Endothelial cell of umbilical vein (primary cell): ENCODE data around the gene ATP5MK. TPM values are rescaled to one million over a fixed set of nuclear protein-coding genes. Genes with fewer than 3 reads are reported as not detected.

Source experiments
- Bru-seq: library from RNA; stranded (reverse); fragments of 400-500 nt; gene quantifications from one replicate; lab custom pipeline; 2021; lab: Mats Ljungman, UMichigan
- BruChase-seq, 2 experiments: library from RNA; stranded (reverse); fragments of 400-500 nt; gene quantifications; one replicate each; lab custom pipeline; 2021; lab: Mats Ljungman, UMichigan
- BruUV-seq: library from RNA; stranded (reverse); fragments of 400-500 nt; replicated peaks from 2 replicates; lab custom pipeline; 2021; lab: Mats Ljungman, UMichigan
- CTCF ChIA-PET: fragments of 300-600, 350-600 bp; sonication (Branson Sonifier 250); formaldehyde crosslinking; loops from one replicate; lab custom pipeline; 2021; ENCODE audit warnings: antibody characterized with exemption, inconsistent platforms; lab: Charles Lee
- POLR2A ChIA-PET: fragments of 300-600, 350-600 bp; sonication (Branson Sonifier 250); formaldehyde crosslinking; loops from one replicate; lab custom pipeline; 2021; ENCODE audit warnings: antibody characterized with exemption, inconsistent platforms; lab: Charles Lee
- DNase-seq: peaks from one replicate; pipeline ENCODE4 v3.0.0-alpha.2; 2011; ENCODE audit warnings: low read depth, low spot score
- FAIRE-seq: peaks from 2 replicates; lab custom pipeline; 2011; peaks lifted over from hg19 to GRCh38; lab: Jason Lieb, UNC
- H2AFZ ChIP-seq: 2 replicates; pipeline ENCODE4 v1.6.0; 2012; ENCODE audit warnings: low read depth, low read length, control low read depth, inconsistent platforms
- H3K27ac ChIP-seq: 2 replicates; pipeline ENCODE4 v1.5.1; 2011; ENCODE audit warnings: low read depth, mild to moderate bottlenecking, control low read depth, low read length, moderate library complexity; ENCODE audit not compliant: insufficient read depth
- H3K27me3 ChIP-seq, 2 experiments: 2 replicates each; pipeline versions ENCODE4 v1.6.0 to v1.6.1; 2011; ENCODE audit warnings: low read length in 2 of 2, mixed read lengths in 1 of 2; ENCODE audit not compliant: control insufficient read depth in 2 of 2, insufficient read depth in 2 of 2
- H3K36me3 ChIP-seq, 2 experiments: 2 replicates in 1 of 2; 3 replicates in 1 of 2; pipeline ENCODE4 v1.5.1; 2011; ENCODE audit warnings: low read length in 2 of 2, mild to moderate bottlenecking in 1 of 2, moderate library complexity in 1 of 2; ENCODE audit not compliant: control insufficient read depth in 2 of 2, insufficient read depth in 2 of 2; ENCODE audit errors: extremely low read depth in 1 of 2
- H3K4me1 ChIP-seq: 3 replicates; pipeline ENCODE4 v1.5.1; 2011; ENCODE audit warnings: mild to moderate bottlenecking, low read length; ENCODE audit not compliant: control insufficient read depth, insufficient read depth; ENCODE audit errors: extremely low read depth
- H3K4me2 ChIP-seq: 2 replicates; pipeline ENCODE4 v1.6.1; 2011; ENCODE audit warnings: low read length, control low read depth, mixed read lengths; ENCODE audit not compliant: insufficient read depth
- H3K4me3 ChIP-seq, 3 experiments: fragments of 200-600 bp in 1 of 3; sonication (generic), shearing (Covaris generic) in 1 of 3; replicated peaks in 1 of 3; 2 replicates each; pipeline ENCODE4 v1.5.1; 2011 to 2016; ENCODE audit warnings: control low read depth in 3 of 3, low read length in 3 of 3, mild to moderate bottlenecking in 2 of 3, inconsistent platforms in 1 of 3, low read depth in 1 of 3, moderate library complexity in 1 of 3; ENCODE audit not compliant: insufficient read depth in 1 of 3
- H3K79me2 ChIP-seq: 2 replicates; pipeline ENCODE4 v1.6.0; 2012; ENCODE audit warnings: low read length, inconsistent platforms; ENCODE audit not compliant: control insufficient read depth, insufficient read depth
- H3K9ac ChIP-seq: replicated peaks from 2 replicates; pipeline ENCODE3; 2011; ENCODE audit warnings: low read length, control low read depth; ENCODE audit not compliant: insufficient read depth; ENCODE audit errors: extremely low read depth
- H3K9me1 ChIP-seq: replicated peaks from 3 replicates; pipeline ENCODE4 v1.6.0; 2011; ENCODE audit warnings: mild to moderate bottlenecking, low read length; ENCODE audit not compliant: control insufficient read depth, insufficient read depth; ENCODE audit errors: extremely low read depth
- H3K9me3 ChIP-seq: replicated peaks from 2 replicates; pipeline ENCODE4 v1.5.1; 2012; ENCODE audit warnings: low read length, inconsistent platforms; ENCODE audit not compliant: control insufficient read depth, insufficient read depth
- H4K20me1 ChIP-seq: replicated peaks from 2 replicates; pipeline ENCODE3; 2011; ENCODE audit warnings: mild to moderate bottlenecking, low read length; ENCODE audit not compliant: control insufficient read depth, insufficient read depth; ENCODE audit errors: extremely low read depth
- CTCF ChIP-seq, 2 donors: IDR thresholded peaks; 1 replicate in 1 of 2; 2 replicates in 1 of 2; pipeline ENCODE4 v1.5.1; 2011; ENCODE audit warnings: low read length in 2 of 2, mild to moderate bottlenecking in 2 of 2, moderate library complexity in 2 of 2, control low read depth in 1 of 2, inconsistent platforms in 1 of 2, low read depth in 1 of 2; ENCODE audit not compliant: insufficient read depth in 1 of 2; ENCODE audit errors: extremely low read depth in 1 of 2
- EZH2 ChIP-seq: IDR thresholded peaks from 2 replicates; pipeline ENCODE4 v1.6.1; 2012; ENCODE audit warnings: borderline replicate concordance, low read depth, mild to moderate bottlenecking, moderate library complexity, low read length, inconsistent platforms; ENCODE audit not compliant: severe bottlenecking
- FOS ChIP-seq: IDR thresholded peaks from 2 replicates; pipeline ENCODE4 v1.6.1; 2011; ENCODE audit warnings: mild to moderate bottlenecking, low read length, moderate library complexity, borderline replicate concordance; ENCODE audit not compliant: insufficient read depth
- GATA2 ChIP-seq: IDR thresholded peaks from 2 replicates; pipeline ENCODE4 v1.7.0; 2011; ENCODE audit warnings: low read depth, mild to moderate bottlenecking, moderate library complexity, mixed read lengths, low read length; ENCODE audit not compliant: insufficient read length, insufficient read depth
- JUN ChIP-seq: IDR thresholded peaks from 2 replicates; pipeline ENCODE4 v1.6.1; 2011; ENCODE audit warnings: borderline replicate concordance, low read depth; ENCODE audit not compliant: insufficient read length, insufficient read depth
- MAX ChIP-seq: IDR thresholded peaks from 2 replicates; pipeline ENCODE4 v1.6.1; 2011; ENCODE audit not compliant: insufficient read depth, insufficient read length
- MYC ChIP-seq: IDR thresholded peaks from one replicate; pipeline ENCODE4 v1.6.1; 2011; ENCODE audit warnings: mild to moderate bottlenecking, low read depth, low read length
- POLR2A ChIP-seq: IDR thresholded peaks from 2 replicates; pipeline ENCODE4 v1.6.1; 2012; ENCODE audit warnings: low read depth, mild to moderate bottlenecking, control low read depth, low read length
- POLR2AphosphoS5 ChIP-seq: IDR thresholded peaks from 2 replicates; pipeline ENCODE4 v1.6.1; 2012; ENCODE audit warnings: low read depth, mild to moderate bottlenecking, control low read depth, low read length, moderate library complexity; ENCODE audit not compliant: insufficient read depth
- dilution Hi-C: fragments of 300-500 bp; cut with MboI; formaldehyde crosslinking; loops from one replicate; pipeline ENCODE4 v1.15.0; 2019; ENCODE audit warnings: low sequenced_read_pairs; ENCODE audit not compliant: extremely low pct_ligation_motif_present
- intact Hi-C: fragments of 100-400 bp; cut with micrococcal nuclease; formaldehyde crosslinking; loops from one replicate; pipeline ENCODE4 v1.10.0; 2022
- long read RNA-seq: library from polyadenylated mRNA; stranded (forward); transcript quantifications from one replicate; pipeline ENCODE4 v2.0.0, GENCODE V29; 2021
- polyA minus RNA-seq, 3 experiments: library from RNA; depleted of rRNA, polyadenylated mRNA; stranded (reverse); fragments of >200 nt; gene quantifications; 1 replicate in 1 of 3; 2 replicates in 2 of 3; pipeline ENCODE4 v1.2.3, GENCODE V29; 2011
- polyA plus RNA-seq, 4 experiments: library from polyadenylated mRNA; depleted of rRNA in 3 of 4; stranded (reverse) in 3 of 4; unstranded in 1 of 4; fragments of >200 nt; gene quantifications; 2 replicates each; pipeline versions ENCODE4 v1.2.1 to v1.2.3, GENCODE V29; 2011 to 2012; ENCODE audit warnings: missing spikeins in 1 of 4
- total RNA-seq: library from RNA; stranded (reverse); gene quantifications from 2 replicates; pipeline ENCODE4 v1.2.3, GENCODE V29; 2021

Gene ATP5MK
- total RNA-seq (369 and 407 TPM in 2 replicates), polyA plus RNA-seq (212 and 295 TPM in 2 replicates), polyA minus RNA-seq (22.8 and 35.7 TPM in 2 replicates), Bru-seq, nascent RNA (percentile 88 among the genes with signal in this experiment), BruChase-seq, experiment 1, labeled RNA remaining after a 6-hour chase (percentile 86 among the genes with signal in this experiment), BruChase-seq, experiment 2, labeled RNA remaining after a 2-hour chase (percentile 79 among the genes with signal in this experiment)
- 297 and 379 TPM in 2 replicates for polyA plus RNA-seq (2011; cell fraction: cytosol; rRNA removed)
- polyA plus RNA-seq (2011; cell fraction: nucleus; rRNA removed): 68.0 and 84.7 TPM in 2 replicates
- polyA plus RNA-seq (2012): 554 and 586 TPM in 2 replicates
- polyA minus RNA-seq (2011; cell fraction: cytosol; rRNA and poly(A)+ RNA removed): 19.6 TPM
- polyA minus RNA-seq (2011; cell fraction: nucleus; rRNA and poly(A)+ RNA removed): 5.9 and 11.1 TPM in 2 replicates
- long read RNA-seq, transcript ATP5MD-201 (4 exons, 364 nt): major isoform, 1,038 of 1,153 reads
- long read RNA-seq, transcript ATP5MD-204 (5 exons, 626 nt): minor isoform, 32 of 1,153 reads
- long read RNA-seq, transcript ATP5MD-202 (5 exons, 560 nt): minor isoform, 53 of 1,153 reads
- long read RNA-seq, partial matches to known transcripts: 2 of 1,153 reads
- long read RNA-seq, other reads (novel, unspliced or antisense): 24 of 1,153 reads

GRCh38 chr10:103396067-103396788 is at the start of gene ATP5MK, which contains the start of gene PDCD11:
ATP5MK (minus strand) TSS chr10:103396475; CDS start chr10:103392457, 4,018 bp downstream.
PDCD11 (plus strand) TSS chr10:103396626; CDS start chr10:103398427, 1,801 bp downstream.
- intact Hi-C loops: loop anchor here (1.0 kb wide), 2 partner anchors 28 to 46 kb away; no protein-coding TSS in a partner anchor
- H3K9me1 ChIP-seq: no peaks in the 10 kb centered on the region
- peak within 1 kb of the TSS; percentile 70 for H2AFZ ChIP-seq
- TF ChIP-seq FOS (no peak), GATA2 (no peak), JUN (no peak), POLR2AphosphoS5 (peak; percentile 87), MAX (peak; percentile 77), EZH2 (no peak), MYC (peak; percentile 92), POLR2A (peak; percentile 96), CTCF (IDR thresholded peaks at IDR 0.05; ENCODE audit: extremely low read depth in 1 of 2, insufficient read depth in 1 of 2, low read depth in 1 of 2, low read length in 2 of 2) (peak in 1 of 2 donors; percentile 31)
- dilution Hi-C loops: no loop called here
- peak within 1 kb of the TSS; percentile 70 for H3K27ac ChIP-seq
- H3K4me3 ChIP-seq: peak within 1 kb of the TSS; percentile 65 to 89 (median 81)
- ChIA-PET POLR2A (no interaction called here), CTCF (interaction anchor here (0.8 to 1.9 kb wide), 5 partner anchors 9 to 479 kb away, joined by 3 to 5 read pairs (median 3); partner anchors contain the start of gene CNNM2)
- H3K27me3 ChIP-seq: no peaks in the 10 kb centered on the region
- BruUV-seq: TSS peak; percentile 61
- H3K9me3 ChIP-seq: no peaks in the 10 kb centered on the region
- DNase-seq (peak; percentile 99), FAIRE-seq (peak; percentile 95)
- H3K4me2 ChIP-seq: peak within 1 kb of the TSS; percentile 89
- no peaks in the 10 kb centered on the region for H4K20me1 ChIP-seq
- peaks cover 5 to 12% of the 10 kb centered on the region in 2 experiments for H3K36me3 ChIP-seq
- peaks cover 16% of the 10 kb centered on the region for H3K4me1 ChIP-seq
- H3K79me2 ChIP-seq: peaks cover 62% of the 10 kb centered on the region
- peak within 1 kb of the TSS; percentile 86 for H3K9ac ChIP-seq
